Measurements from ENCODE around the gene GIMAP8.

The GIMAP8 gene
- 21.5 to 129 reads per million in 2 donors for total RNA-seq

DNA sequence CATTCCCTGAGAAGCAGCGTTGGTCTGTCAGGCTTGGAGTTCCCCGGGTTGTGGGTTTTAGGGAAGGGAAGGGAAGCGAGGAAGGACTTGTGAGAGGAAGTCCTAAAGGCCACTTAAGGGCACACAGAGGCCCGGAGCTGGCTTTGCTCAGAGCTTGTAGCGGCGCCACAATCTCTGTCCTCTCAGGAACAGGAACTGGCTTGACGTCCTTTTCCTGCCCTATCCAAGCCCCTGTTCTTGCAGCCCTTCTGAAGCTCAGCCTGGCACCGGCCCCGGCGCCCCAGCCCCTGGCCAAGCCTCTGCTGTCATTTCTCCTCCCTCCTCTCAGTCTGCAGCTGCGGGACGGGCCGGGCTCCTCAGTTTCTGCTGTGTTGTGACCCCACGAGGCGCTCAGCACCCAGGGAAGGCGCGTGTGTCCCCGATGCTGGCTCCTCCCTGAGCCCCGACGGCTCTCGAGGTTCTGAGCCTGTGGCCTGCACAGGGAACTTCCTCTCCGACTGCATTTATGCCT is at the start of gene GIMAP8:
GIMAP8 (plus strand) TSS at position 140 of the 511 bp plus-strand sequence. CDS start 16,069 bp downstream, outside the sequence.
- peak; percentile 47 for DNase-seq

DNA sequence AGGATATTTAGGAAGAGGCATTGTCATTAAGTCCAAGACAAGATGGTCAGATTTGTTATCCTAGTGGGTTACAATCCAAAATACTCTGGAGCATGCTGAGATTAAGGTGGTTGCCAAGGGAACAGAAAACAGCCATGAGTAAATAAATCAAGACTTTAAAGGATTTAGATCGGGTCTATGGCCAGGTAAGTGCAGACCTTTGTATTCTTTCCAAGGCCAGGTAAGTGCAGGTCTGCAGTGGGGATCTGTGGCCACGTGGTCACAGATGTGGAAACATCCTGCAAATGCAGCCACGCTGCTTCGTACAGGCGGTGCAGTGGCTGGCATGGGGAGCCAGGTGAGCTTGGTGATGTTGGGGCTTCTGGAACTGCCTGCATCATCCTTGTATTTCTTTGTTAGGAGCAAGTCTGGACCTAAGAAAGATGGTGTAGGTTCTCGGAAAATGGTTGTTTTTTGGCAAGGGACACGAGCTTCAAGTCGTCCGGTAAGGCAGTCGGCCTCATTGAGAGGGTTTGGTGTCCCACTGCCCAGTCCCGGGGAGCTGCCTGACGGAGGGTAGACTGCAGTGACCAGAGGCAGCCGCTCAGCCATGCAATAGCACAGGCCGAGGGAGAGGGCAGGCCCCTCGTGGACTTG is 49.5 kb upstream of the GIMAP8 start:
- DNase-seq, result no peak

DNA sequence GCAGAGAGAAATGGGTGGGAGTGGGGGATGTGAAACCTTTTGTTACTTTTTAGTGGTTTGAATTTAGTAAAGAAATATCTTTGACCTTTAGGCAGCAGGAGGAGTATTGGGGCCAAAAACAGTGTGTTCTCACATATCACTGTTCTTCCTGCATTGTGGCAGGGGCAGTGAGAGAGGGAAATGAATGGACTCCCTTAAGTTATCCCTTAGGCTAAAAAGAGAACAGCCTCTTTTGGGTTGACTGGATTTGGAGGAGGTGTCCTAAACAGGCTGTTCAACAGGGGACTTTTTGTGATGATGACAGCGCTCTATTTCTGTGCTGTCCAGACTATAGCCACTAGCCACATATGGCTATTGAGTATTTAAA is 49.0 kb upstream of the GIMAP8 start:
- no peak for DNase-seq

DNA sequence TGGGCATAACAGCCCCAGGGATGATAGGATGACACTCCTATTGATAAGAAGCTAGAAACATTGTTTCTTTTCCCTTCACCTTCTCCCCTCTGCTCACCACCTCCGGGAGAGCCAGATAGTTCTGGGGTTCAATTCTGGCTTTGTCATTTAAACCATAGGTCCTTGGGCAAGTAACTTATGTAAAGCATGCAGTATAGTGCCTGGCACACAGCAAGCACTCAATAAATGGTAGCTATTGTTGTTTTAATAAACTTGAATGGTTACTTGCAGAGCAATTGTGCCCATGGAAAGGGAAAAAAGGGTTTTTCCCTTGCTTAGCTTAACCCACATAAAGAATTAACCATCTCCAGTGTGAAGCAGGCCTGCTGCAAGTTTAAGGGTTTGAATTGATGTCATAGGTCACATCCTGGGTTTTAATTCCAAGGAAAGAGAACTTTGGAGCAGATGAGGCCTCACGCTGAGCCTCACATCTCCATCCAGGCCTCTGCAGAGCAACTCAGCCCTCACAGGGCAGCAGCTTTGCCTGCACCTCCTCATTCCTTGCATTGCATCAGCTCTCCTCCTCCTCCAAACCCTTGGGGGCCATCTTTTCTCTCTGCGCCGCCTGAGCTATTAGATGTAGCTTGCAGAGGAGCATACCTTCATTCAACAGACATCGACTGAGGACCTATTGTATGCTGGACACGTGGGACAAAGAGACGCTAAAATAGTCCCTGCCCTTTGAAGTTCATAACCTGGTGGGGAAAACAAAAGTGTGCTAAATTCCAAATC is 48.4 kb upstream of the GIMAP8 start:
- DNase-seq, result no peak

DNA sequence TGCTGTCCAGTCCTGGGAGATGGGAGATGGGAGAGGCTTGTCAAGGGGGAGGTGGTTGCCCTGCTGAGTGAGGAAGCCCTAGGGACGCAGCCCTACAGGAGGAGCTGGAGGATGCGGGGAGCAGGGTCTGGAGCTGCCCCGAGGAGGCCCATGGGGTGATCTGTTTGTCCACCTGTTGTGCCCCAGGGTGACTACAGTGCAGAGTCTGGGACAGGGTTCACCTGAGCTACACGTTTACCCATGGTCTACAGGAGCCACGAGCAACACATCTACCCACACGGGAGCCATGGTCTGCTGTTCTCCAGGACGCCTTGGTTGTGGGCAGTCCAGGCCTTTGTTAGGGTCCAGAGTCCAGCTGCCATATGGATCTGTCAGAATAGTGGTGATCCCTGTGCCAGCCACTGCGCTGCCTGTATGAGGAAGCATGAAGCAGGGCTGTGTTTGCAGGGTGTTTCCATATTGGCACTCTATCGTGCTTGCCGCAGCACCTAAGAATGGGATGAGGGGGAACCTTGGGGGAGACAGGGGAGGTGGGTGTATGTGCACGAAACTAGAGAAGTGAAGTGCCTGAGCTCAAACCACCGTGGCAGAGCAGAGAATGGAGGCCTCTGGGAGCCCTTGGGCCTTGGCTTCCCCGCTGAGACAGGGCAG is 47.6 kb upstream of the GIMAP8 start:
- no peak for DNase-seq

DNA sequence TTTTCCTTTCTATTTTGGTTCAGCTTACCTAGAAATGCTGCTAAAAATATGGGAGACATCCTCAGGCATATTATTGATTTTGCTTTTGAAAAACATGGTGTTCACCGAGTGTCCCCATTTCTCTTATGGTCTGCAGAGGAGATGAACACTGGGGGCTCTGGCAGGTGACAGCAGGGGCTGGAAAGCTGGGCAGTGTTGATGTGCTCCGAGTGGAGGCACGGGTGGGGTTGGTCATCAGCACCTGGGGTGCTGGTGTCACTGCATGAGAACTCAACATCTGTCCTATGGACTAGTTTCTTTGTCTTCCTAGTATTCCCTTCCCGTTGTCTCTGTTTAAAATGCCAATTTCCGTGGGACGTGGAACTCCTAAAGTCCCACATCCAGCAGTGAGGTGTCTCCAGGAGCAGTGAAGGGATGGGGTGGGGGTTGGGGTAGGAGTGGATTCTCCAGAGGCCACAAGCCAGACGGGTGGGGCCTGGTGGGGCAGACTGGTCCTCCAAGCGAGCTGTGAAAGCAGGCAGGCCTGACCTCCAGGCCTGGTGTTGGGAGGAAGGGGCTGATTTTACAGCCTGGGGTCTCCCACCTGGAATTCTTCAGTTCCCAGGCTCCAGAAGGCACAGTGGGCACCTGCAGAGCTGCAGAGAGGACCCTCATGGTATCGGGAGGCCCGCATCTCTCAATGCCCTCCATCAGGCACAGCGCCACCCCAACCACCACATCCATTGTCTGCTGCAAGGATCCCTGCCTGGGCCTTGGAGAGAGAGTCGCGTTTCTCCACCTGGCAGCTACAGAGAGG is 46.9 kb upstream of the GIMAP8 start:
- no peak for DNase-seq

DNA sequence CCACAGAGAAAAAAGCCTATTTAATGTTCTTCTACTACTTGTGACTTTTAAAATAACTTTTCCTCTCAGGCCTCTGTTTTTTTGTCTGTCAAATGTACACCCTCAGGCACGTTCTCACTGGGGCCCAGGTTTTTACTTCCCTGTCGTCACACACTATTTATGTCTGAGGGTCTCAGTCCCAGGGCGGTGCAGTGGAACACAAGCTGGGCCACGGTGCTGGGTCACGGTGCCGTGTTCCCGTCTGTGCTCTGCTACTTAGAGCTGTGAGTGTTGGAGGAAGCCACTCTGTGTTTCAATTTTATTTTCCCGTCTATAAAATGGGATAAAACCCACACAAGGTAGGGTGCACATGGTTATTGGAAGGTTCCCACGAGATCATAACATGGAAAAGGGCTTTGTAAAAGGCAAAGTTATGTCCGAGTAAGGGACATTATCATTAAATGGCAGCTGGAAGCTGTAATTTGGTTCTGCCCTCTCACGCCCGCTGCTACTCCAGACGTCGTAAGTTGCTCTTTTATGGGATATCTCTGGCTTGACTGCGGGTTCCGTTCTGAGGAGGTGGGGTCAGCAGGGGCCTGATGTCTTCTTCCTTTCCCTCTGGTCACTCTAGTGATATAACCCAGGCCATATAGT is 46.1 kb upstream of the GIMAP8 start:
- no peak for DNase-seq

DNA sequence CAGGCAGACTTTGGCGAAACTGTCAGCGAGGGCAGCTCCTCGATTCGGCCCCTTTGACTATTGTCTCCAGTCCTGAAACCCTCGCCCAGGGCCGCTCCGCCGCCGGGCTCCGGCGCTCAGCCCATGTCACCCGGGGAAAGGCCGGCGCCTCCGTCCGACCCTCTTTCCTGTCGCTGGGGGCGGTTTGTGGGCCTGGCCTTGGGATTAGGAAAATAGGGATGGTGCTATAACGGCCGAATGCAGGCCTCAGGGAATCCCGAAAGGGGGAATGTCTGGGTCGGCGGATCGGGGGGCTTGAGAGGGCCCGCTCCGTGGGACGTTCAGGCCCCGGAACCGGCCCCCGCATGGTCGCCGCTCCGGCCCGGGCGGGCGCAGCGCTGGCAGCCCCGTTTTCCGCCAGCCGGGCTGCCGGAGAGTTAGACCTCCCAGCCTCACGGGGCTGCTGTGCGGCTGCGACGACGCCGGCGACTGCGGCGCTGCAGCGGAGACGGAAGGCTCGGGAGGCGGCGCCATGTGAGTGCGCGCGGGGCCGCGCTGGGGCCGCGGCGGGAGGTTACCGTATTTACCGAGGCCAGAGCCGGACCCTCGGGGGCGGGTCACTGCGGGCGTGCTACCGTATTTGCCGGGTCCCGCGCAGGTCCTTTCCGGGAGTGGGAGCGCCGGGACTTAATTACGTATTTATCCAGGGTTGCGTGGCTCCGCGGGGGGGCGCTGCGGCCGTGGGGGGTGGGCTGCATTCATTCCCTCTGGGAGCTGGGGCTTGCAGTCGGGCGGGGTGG is 45.4 kb upstream of the GIMAP8 start:
- peak; percentile 61 for DNase-seq

DNA sequence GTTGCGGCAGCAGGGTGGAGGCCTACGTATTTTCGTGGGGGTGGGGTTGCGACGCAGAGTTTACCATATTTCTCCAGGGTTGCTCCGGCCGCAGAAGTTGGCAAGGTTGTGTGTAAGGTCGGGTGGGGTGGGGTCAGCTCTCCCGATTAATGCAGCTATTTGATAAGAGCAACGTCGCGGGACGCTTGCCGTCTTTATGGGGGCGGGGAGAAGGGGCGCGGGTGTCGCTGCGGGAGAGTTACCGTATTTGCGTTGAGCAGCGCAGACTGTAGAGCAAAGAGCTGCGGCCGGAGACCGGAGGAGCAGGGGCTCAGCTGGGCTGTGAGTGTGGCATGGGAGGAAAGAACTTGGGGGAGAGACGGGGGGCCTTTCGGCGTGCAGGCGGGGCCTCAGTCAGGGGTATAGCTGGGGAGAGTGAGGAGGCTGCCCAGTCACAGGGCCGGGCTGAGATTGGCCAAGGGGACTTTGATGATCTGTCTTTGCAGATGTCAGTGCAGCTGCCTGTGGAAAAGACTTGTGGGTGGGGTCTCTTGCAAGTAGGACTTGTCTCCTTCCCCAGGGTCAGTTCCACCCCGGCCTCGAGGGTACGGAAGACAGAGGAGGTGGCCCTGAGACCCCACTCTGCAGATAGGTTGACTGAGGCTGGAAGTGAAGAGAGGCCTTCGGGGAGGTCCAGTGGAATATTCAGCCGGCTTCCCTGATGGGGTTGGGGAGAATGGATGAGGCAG is 44.7 kb upstream of the GIMAP8 start:
- no peak for DNase-seq

DNA sequence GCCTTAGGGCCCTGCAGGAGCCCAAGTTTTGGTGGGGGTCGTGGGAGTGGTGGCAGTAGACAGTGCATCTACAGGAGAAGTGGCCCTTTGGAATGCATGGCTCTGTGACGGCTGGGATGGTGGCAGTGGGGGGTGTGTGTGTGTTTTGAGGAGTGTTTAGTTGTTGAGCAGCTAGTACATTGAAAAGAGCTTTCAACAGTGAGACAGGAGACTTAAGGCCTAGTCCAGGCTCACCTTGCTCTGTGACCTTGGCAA is 44.2 kb upstream of the GIMAP8 start:
- no peak for DNase-seq

DNA sequence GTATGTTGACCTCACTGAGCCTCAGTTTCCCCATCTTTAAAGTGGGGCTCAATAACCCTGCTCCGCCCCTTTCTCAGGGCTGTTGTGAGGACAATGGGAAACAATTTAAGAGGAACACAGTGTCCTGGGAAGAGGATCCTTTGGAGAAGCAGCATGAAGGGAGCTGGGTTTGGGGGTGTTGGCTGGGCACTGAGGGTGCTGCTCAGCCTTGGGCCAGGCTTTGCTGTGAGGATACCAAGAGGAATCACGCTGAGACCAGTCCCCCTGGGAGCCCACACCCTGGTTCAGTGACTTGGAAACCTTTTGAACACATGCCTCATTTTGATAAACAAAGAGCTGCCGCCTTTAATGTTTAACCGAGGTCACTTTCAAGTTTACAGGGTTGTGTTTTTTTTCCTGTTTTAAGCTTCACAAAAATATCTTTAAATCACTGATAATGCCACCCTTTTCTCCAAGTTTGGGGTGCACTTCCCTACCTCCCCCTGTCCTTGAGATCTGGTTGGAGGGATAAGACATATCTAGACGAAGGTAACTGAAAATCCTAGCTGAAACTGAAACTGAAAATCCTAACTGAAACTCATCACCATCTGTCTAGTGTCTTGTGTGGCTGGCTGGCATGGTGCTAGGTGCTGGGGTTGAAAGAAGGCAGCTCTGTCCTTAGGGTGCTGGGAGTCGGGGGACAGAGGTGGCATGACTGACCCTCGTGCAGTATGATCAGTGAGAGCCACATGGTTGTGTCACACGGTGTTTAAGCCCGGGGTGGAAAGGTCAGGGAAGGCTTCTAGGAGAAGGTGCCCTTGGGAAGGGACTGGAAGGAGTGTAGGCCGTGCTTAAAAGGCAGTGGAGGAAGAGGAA is 43.6 kb upstream of the GIMAP8 start:
- no peak for DNase-seq

DNA sequence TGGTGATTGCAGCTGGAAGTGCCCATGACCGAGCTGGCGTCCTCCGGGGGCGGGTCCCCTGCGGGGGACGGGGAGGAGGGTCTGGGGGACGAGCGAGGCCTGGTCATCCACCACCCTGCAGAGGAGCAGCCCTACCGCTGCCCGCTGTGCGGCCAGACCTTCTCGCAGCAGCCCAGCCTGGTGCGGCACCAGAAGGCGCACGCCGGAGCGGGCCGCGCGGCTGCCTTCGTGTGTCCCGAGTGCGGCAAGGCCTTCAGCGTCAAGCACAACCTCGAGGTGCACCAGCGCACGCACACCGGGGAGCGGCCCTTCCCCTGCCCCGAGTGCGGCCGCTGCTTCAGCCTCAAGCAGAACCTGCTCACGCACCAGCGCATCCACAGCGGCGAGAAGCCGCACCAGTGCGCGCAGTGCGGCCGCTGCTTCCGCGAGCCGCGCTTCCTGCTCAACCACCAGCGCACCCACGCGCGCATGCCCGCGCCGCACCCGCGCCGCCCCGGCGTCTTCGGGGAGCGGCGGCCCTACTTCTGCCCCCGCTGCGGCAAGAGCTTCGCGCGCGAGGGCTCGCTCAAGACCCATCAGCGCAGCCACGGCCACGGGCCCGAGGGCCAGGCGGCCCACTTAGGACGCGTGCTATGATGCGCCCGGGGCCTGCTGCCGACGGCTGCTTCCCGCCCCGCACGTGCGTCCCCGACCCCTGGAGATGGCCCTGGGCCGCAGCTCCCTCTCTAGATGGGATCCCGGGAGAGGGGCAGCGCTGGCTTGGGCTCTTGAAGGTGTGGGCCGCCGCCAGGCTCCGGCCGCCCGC is 42.6 kb upstream of the GIMAP8 start:
- no peak for DNase-seq

DNA sequence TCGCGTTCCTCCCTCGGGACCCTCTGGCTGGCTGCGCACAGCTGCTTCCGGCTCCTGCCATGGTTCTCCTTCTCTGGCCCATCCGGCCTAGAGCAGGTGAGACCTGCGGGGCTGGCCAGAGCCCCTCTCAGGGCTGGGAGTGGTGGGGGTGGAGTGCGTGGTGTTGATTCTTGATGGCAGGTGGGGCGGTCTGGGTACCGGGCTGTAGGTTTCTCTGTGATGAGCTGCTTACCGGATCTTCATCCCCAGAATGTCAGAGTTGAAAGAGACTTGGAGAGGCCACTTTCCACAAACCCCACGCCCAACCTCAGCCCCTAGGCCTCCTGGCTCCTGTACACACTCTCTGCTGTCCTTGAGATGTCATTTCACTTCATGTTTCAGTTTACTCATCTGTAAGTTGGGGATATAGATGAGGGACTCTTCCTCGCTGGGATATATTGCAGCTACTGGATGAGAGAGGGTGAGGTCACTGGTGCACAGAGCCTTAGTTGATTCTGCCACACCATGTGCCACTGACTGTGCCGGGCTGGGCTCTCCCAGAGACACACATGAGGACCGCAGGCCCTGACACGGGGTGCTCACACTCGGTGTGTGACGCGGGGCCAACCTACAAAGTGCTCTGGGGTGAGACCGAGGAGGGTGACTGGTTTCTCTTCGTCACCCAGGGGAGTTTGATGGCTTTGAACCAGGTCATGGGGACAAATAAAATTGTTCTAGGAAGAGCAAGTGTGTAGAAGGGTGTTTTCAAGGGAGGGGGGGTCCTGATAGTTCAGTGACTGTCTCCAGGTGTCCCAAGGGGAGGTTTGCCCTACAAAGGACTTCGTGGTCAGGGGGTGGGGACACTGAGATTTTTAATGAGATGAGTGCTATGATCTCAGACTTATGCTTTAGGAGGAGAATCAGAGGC is 41.8 kb upstream of the GIMAP8 start:
- no peak for DNase-seq

DNA sequence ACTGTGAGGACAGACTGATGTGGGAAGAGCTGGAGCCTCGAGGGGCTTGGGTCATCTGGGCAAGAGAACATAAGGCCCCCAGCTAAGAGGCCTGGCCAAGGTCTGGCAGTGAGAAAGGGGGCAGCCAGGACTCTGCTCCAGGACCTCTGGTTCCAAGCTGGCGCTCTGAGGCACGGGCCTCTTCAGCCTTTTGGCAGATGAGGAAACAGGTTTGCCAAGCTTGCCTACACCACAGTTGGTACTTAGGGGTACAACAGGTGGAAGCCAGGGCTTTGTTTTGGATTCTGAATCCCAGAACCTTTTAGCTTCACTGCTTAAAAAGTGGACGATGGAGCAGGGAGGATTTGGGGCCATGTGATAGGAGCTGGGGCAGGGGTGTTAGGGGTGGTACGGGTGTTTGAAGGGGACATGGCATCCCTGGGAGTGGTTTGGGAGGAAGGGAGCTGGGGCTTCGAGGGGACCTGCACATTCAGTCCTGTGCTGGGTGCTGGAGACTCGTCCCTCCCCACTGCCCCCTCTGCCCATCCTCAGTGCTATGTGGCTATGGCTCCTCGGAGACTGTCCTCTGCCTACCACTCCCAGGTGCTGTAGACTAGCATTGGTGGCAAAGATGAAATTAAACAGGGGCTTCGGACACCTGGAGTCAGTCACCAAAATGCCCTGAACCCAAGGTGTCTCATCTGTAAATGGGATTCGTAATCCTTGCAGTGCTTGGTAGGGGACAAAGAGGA is 41.0 kb upstream of the GIMAP8 start:
- no peak for DNase-seq

DNA sequence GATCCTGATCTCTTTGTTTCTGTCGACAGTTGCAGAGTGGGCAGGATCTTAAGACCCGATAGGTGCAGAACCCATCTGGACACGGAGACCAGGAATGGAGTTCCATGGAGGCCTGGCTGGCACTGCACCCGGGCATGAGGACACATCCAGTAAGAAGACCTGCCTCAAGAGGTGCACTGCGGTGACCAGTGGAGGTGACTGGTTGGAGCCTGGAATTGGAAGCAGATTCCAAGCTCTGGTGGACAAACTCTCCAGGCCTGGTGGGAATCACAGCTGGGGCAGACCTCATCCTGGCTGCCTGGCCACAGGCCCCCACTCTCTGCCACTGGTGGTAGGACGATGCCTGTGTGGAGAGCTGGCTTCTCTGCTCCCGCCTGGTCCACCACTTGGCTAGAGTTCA is 40.3 kb upstream of the GIMAP8 start:
- no peak for DNase-seq

DNA sequence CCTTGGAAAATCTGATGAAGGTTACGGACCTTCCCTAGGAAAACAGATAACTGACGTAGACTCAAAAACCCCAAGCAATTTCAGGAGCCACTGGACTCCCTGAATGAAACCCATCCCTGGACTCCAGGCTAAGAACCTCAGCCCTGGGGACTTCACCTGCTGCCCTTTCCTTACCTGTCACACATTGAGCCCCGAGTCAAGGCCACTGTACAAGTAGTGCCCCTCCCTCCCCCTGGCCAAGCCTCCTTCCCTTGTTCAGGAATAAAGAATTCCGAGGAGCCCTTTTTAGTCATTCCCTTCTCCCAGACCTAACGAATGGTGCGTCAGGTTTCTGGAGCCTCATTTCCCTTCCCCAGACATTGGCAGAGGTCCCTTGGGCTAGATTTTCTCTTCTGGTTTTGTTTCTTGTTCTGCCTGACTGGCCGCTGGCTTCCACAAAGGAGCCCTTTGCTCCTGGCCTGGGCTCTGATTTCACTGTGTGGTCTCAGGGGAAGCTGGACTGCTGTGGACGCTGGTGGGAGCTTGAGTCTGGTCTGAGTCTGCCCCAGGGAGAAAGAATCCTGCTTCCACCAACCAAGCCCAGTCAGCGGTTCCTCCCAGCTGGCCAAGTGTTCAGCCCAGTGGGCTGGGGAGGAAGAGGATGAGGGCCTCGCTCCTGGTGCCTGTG is 39.6 kb upstream of the GIMAP8 start:
- DNase-seq, result no peak

DNA sequence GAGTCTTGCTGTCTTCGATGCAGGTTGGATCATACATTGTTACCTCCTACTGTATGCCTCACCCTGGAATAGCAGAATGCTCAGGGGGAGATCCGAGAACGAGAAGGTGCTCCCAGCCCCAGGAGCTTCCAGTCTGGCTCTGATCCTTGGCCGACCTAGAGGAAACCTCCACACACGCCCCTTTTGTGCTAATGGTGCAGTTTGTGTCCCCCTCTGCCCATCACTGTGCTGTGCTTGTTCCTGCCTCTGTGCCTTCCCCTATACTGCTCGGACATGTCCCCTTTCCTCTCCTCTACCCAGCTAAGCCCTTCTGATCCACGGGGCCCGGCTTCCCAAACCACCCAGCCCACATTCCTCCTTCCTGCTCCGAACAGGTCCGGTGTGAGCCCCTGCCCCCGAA is 38.8 kb upstream of the GIMAP8 start:
- no peak for DNase-seq

Measured in T-helper 9 cell (primary cell).